HG03175 (cell line): ENCODE data around the gene RMRP.

Source experiments
- ATAC-seq: cut with Tn5 transposase; IDR thresholded peaks from one replicate; pipeline ENCODE4 v1.9.1; 2021; ENCODE audit warnings: mild to moderate bottlenecking, moderate library complexity; ENCODE audit not compliant: unreplicated experiment

Gene RMRP

DNA sequence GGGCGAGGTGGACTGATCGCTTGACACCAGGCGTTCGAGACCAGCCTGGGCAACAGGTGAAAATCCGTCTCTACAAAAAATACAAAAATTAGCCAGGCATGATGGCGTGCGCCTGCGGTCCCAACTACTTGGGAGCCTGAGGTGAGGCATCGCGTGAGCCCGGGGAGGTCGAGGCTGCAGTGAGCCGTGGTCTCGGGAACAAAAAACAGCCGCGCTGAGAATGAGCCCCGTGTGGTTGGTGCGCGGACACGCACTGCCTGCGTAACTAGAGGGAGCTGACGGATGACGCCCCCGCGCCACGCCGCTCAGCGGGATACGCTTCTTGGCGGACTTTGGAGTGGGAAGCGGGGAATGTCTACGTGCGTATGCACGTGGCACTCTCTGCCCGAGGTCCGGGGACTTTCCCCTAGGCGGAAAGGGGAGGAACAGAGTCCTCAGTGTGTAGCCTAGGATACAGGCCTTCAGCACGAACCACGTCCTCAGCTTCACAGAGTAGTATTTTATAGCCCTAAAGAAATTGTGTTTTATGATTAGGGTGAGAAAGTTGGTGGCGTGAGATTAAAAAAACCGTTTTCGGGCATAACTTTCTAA lies at the start of gene RMRP:
Gene RMRP, minus strand, starts transcription at position 474 of the 591 bp plus-strand sequence.
- ATAC-seq: peak; percentile 86

DNA sequence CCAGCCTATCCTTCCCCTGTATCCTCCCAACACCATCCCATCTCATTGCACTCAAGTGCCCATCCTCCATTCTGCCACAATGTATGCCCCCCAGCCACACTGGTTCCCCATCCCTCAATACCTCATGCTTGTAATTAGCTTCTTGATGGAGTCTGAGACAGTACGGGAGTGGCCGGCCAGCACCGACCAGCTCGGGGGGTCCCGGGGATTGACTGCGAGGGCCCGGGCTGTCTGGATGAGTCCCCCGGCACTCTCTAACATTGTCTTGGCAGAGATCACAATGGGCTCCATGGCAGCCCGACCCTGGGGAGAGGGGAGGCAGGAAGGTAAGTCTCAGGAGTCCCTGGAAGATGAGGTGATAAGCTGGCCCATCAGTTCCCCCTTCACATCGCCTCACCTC lies 49.1 kb upstream of the RMRP start:
- ATAC-seq: no peak

DNA sequence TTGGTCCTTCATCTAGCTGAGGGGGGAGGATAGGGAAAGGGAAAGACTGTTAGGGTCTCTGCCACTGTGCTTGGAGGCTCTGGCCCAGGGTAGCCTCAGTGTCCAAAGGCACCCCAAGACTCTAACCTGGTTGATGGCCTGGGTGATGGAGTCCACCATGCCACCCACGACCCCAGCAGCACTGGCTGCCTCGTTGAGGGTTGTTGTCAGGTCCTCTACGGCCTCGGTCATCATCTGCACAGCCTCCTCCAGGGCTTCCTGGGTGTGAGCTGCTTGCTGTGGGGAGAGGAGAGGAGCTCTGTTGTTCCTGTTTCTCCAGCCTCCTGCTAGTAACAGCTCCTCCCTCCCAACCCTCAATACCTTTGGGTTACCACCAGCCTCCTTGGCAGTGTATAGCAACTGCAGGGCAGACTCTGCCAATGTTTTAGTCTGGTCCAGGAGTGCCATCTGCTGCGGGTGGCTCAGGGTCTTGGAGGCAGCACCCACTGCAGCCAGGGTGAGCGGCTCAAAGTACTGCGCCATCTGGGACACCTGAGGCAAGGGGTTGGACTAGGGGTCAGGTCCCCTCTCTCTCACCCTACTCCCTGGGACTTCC lies 48.1 kb upstream of the RMRP start:
- no peak for ATAC-seq

DNA sequence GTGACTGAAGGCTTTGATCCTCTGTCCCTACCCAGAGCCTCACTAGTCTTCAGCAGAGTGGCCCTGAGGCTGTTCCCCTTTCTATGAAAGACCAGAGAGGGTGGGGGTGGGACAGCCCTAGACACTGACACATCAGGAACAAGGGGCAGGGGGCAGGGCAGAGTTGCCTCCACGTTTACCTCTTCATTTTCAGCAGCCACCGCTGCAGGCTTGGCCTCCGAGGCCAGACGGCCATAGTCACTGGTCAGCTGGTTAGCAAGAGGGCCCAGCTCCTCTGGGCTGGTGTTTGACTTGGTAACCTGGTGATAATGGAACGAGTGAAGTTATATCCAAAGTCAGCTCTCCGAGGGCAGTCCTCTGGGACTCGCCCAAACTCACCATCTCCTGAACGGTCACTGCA lies 47.6 kb upstream of the RMRP start:
- no peak for ATAC-seq

DNA sequence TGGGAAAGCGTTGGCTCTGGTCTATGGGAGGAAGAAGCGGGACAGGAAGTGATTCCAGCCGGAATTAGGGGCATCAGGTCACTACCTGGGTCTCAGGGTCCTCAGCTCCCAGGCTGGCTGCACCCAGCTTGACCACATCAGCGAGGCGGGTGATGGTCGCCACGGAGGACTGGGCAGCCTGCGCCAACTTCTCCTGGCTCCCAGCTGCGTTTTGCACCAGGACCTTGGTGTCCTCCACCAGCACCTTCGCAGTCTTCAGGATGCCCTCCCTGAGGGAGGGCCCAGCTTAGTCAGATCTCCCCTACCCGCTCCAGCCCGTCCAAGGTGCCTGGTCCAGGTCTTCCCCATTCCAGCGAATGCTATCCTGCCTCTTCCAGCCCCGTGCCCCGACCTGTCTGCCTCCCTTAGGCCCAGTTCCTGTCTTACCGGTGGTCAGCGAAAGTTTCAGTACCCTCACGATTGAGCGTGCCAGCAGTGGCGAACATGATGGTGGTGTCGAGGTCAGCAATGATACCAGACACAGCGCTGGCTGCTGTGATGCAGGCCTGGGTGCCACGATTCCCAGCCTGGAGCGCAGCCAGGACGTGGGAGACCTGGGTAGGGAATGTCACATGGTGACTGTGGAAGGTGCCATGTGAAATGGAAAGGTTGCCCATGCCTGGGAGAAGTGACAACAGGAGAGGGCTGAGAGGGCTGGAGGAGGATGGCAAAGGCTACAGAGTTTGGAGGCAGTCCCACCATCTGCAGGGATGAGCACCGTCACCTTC lies 46.3 kb upstream of the RMRP start:
- ATAC-seq: no peak

DNA sequence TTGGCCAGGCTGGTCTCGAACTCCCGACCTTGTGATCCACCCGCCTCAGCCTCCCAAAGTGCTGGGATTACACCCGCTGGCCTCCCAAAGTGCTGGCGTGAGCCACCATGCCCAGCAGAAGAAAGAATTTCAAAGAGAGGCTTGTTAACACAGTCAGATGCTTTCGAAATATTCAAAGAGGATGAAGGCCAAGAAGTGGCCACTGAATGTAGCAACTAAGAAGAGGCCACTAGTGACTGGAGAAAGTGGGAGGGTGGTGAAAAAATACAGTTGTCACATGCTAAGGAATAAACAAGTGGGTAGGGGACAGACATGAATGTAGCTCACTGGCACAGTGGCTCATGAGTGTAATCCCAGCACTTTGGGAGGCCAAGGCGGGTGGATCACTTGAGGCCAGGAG lies 44.9 kb upstream of the RMRP start:
- no peak for ATAC-seq

DNA sequence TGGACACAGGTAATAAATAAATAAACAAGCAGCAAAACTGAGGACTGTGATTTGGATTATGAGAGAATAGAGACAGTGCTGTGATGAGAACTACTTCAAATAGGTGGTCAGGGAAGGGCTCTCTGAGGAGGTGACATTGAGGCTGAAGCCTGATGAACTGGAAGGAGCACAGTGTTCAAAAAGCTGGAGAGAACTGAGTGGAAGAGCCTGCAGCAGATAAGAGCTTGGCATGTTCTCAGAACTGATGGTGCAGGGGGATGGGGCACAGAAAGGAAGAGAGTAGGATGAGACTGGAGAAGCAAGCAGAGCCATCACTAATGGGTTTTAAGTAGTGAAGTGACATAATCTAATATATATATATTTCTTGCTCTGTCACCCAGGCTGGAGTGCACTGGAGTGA lies 43.1 kb upstream of the RMRP start:
- no peak for ATAC-seq

DNA sequence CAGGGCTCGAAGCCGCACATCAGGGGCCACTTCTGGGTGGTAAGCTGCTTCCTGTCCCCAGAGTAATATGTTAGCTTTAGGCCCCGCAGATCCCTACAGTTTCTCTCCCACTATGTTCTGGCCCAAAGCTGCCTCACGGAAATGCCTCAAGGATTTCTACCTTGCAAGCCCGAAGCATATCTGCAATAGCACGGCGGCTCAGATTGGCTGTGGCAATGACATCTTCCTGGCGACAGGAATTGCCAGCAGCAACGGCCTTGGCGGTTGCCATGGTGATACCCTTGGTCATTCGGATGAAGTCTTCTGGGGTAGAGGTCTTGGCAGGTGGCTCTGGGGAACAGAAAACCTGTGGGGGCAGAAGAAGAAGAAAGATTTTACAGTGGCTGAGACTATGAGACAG lies 42.2 kb upstream of the RMRP start:
- no peak for ATAC-seq

DNA sequence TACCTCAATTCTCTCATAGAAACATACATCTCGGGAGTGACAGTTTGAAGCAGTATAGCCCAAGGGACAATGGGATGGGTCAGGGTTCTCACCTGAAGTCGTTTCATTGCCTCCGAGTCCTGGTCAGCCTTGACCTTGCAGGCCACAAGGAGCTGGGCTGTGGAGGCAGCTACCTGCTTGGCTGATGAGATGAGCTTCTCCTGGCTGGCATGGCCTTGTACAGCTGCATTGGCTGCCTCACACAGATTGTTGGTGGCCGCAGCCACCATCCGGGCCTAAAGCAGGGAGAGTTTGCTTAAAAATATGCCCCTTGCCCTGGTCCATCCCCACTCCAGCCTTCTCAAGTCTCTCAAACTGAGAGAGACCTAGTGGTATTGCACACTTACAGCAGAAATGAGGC lies 40.4 kb upstream of the RMRP start:
- ATAC-seq: no peak

DNA sequence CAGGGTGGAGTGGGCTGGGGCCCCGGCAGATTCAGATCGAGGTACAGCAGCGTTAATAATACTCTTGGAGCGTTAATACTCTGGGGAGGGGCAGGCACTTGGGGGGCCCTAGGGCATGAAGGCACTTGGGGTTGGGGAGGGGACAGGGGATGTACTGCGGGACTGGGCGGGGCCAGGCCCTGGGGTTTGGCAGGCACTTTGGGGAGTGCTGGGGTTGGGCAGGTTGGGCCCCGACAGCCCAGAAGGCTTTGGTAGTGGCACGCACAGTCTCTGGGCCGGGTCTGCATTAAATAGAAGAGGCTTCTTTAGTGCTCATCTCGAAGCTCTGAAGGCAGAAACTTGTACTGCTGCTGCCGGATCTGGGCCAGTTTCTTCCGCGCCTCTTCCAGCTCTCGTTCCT lies 39.7 kb upstream of the RMRP start:
- no peak for ATAC-seq

DNA sequence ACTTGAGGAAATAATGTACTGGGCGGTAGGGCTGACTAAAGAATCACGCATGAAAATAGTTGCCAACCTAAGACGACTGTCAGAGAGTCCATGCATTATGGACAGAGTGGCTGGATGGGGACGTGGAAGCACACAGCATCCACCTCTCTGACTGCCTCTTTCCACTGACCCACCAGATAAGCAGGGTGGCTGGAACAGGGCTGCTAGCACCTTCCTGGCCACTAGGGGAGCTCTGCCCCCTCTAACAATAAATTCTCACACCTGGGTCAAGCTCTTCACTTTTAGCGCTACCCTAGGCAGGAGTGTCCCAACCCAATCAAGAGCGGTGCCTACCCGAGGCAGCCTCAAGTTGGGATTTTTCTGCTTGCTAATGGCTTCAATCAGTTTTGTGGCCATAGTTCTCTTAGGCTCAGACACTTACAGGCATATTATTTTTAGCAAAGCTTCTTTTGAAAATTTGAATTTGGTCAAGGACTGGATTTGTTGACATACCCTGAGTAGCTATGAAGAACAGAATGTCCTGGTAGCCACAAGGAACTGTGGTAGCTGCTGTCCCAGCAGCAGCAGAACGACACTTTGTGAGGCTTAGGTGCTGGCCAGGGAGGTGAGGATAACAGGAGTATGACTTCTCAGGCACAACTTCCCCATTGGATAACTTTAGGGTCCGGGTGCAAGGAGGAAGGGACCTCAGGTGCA lies 38.8 kb upstream of the RMRP start:
- no peak for ATAC-seq

DNA sequence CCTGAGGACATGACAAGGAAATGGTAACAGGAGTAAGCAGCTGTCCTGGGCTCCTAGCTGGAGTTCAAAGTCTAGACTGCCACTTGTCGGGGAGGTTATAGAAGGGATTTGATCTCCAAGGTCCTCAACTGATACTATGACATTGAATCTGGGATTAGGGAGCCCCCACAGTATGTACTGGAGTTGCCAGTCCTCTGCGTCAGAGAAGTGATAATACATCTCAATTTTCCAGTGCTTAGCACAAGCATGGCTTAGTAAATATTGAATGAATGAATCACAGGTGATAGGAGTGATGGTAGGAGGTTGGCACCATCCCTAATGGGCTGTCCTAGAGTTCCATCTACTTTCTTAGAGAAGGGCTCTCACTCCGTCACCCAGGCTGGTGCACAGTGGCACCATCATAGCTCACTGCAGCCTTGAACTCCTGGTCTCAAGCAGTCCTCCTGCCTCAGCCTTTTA lies 38.2 kb upstream of the RMRP start:
- ATAC-seq: no peak

DNA sequence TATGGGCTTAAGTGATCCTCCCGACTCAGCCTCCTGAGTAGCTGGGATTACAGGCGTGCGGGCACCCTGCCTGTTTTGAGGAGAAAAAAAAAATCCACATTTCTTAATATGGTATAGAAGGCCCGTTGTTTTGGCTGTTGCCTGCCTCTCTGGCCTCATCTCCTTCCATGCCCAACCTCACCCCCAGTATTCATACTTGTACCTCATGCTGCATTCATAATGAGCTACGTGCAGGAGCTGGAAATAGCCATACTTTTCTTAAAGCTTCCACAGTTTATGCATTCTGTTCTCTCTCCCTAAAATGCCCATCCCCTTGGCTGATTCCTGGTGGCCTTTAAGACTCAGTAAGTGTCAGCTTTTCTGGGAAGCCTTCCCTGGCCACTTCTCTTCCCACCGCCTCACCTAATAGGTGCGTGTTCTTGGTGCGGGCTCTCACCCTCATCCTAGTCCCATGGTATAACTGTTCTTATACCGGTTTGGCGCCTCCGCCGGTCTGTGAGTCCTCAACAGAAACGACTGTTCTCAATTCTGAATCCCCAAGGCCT lies 34.0 kb upstream of the RMRP start:
- no peak for ATAC-seq

DNA sequence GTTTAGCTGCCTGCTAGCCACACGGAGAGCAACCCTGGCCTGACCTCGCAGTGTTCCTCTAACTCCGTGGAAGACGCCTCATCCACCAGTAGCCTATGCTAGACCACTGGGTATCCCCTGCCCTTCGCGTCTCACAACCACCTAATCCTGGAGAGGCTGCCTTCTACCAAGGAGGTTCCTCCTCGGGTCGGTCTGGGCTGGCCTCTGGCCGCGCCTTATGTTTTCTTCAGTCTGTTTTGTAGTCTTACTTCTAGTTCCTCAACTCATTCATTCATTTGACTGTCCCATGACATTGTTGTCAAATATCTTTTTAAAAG lies 33.5 kb upstream of the RMRP start:
- ATAC-seq: no peak

DNA sequence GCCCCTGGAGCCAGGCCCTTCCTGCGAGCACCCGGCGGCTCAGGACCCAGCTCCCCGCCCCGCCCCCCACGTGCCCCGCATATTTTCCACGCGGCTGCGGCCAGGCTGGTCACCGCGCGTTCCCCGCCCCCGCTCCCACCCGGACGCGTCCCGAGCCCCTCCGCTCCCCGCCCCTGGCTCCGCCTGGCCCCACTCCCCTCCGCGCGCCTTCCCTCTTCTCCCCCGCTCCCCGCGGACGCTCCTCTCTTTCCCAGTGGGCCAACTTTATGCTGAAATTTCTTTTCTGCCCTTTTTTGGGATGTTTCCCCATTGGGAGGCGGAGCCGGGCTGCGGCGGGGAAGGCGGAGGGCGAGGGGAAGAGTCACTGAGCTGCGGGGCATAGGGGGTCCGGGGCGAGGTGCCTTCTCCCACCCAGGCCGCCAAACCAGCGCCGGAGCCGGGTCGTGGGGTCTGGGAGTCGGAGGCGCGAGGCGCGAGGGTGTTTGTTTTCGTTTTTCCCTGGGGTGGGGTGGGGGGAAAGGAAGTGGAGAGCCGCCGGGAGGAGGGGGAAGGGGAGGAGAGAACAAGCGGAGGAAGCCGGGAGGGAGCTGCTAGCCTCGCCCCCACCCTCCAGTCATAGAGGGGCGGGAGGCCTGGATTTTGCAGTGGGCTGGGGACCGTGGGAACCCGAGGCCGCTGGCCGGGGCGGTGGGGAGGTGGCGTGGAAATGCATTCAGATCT lies 33.0 kb upstream of the RMRP start:
- ATAC-seq: no peak

DNA sequence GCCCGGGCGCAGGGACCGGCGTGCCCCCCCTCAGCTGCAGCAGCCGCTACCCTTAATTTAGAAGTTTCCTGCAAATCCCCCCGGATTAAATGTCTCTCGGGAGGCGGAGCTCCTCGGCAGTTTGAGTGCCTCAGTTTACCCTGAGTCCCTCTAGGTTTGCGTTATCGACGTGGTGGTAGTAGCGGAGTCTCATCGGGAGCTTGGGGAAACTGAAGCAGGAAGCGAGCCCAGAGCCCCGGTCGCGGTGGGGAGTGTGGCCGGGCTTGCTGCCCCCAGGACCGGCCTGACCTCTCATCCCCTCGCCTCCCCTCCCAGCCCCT lies 32.4 kb upstream of the RMRP start:
- no peak for ATAC-seq

DNA sequence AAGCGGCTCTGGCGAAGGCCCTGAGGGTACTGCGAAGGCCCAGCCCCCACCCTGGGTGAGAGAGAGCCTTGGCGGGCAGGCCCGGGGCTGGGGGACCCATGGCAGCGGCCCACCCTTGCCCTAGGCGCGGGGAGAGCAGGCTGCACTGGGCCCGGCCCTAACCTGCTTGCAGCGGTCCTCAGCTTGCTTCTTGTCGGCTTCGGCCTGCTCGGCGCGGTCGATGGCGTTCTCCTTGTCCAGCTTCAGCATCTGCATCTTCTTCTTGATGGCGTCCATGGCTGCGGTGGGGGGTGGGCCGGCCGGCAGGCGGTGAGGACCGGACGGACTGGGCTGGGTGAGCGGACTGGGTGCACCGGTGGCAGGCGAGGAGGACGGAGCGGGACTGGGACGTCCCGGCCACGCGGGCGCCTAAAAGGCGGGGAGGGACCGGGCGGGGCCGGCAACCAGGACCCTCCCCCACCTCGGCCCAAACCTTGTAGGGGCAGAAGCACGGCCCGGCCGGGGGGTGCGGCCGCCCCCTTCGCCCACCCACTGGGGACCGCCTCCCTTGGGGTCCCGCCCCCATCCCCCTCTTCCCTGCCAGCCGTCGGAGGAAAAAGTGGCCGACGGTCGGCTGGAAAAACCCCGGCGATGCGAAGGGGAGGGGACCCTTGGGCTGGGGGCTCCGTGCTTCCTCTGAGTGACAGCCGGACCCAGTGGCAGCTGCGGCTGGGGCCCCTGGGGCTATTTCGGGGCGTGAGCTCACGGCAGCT lies 31.9 kb upstream of the RMRP start, which contains the start of gene TPM2:
Gene TPM2, minus strand, starts transcription at position 384 of the 752 bp plus-strand sequence. Its CDS starts 108 bp downstream, at position 276.
- ATAC-seq: no peak

DNA sequence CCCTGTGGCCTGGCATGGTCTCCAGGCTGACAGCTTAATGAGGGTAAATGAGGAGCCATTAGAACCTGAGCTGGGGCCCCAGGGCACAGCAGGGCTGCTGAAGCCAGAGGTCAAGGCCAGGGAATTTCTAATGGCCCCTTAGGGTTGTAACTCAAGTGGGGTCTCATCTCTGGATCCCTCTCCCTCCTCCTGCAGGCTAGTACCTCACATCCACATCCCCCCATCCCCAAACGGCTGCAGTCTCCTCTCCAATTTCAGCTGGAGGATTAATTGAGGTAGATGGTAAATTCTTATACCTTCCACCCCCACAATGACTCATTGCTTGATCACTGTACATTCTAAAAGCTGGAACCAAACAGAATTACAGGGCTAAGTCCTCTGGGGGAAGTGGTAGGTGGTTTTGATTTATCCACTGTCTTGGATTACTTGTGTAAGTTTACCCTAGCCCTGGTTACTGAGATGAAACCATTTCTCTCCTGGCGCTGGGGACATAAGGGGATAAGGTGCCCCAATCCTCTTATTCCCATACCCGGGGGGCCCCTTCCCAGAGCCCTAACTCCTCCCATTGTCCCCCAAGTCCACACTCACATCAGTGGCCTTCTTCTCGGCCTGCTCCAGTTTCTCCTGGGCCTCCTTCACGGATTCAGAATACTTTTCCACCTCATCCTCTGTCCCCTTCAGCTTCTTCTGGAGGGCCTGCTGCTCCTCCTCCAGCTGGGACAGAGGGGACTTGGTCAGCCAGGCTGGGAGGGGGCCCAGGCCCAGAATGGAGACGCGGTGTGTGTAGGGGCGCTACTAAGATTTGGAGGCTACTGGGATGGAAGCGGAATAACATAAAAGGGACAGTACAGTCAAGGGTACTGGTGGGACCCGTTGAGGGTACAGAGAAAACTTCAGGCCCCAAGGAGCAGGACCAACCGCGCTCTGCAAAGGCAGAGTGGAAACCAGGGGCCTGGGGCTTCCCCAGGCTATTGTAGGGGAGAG lies 31.0 kb upstream of the RMRP start:
- ATAC-seq: no peak

DNA sequence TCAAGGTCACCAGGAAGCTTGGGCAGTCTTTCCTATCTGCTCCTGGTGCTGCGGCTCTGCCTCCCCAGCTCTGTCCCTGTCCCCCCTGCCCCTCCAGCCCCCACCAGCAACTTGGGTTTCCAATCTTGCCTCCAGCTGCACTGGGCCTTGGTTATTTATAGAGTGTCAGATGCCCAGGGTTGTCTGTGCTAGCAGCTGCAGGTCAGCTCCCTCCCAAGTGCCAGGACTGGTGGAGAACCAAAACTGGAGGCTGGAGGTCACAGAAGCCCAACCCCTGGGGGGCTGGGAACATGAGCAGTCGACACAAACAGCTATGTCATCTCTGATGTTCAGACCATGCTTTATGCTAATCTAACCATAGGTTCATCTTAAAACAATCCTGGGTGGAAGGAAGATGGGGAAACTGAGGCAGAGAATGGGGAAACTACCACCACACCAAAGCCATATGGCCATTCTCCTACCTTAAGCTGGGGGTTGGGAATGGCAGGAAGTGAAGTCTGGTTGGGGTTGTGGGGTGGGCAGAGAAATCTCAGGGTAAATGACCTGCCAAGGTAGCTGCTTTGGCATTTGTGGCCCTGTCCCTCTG lies 30.2 kb upstream of the RMRP start:
- no peak for ATAC-seq
